Mesothelial cell of epicardium (in vitro differentiated cells): ENCODE data around the gene CACNA1H. TPM values are rescaled to one million over a fixed set of nuclear protein-coding genes. Genes with fewer than 3 reads are reported as not detected.

Experiments used
- DNase-seq, 2 experiments: peaks; one replicate each; pipeline ENCODE4 v3.0.0; 2021; ENCODE audit warnings: low spot score in 2 of 2; ENCODE audit not compliant: unreplicated experiment in 2 of 2
- H3K27ac Mint-ChIP-seq: 2 replicates; pipeline ENCODE4 v1.8.0; 2021; ENCODE audit warnings: mixed read lengths
- H3K27me3 Mint-ChIP-seq: 2 replicates; pipeline ENCODE4 v1.8.0; 2021; ENCODE audit warnings: low read depth, mixed read lengths
- H3K36me3 Mint-ChIP-seq: 2 replicates; pipeline ENCODE4 v1.8.0; 2021; ENCODE audit warnings: mixed read lengths
- H3K4me1 Mint-ChIP-seq: 2 replicates; pipeline ENCODE4 v1.8.0; 2021; ENCODE audit warnings: mixed read lengths
- H3K4me3 Mint-ChIP-seq: 2 replicates; pipeline ENCODE4 v1.8.0; 2021; ENCODE audit warnings: mild to moderate bottlenecking, moderate library complexity, mixed read lengths
- H3K9me3 Mint-ChIP-seq: 2 replicates; pipeline ENCODE4 v1.8.0; 2021; ENCODE audit warnings: mixed read lengths
- total RNA-seq: library from RNA; stranded (reverse); gene quantifications from 3 replicates; pipeline ENCODE4 v1.2.1, GENCODE V29; 2021
- TF ChIP-seq, protein P1 (sequence below): fragments of 200-600 bp; sonication (generic); IDR thresholded peaks from one replicate; pipeline ENCODE4 v1.5.0; 2021; ENCODE audit warnings: antibody characterized with exemption; ENCODE audit not compliant: unreplicated experiment

CACNA1H gene
- total RNA-seq, 1 donor from 2014 or later: 41.8 TPM

DNA sequence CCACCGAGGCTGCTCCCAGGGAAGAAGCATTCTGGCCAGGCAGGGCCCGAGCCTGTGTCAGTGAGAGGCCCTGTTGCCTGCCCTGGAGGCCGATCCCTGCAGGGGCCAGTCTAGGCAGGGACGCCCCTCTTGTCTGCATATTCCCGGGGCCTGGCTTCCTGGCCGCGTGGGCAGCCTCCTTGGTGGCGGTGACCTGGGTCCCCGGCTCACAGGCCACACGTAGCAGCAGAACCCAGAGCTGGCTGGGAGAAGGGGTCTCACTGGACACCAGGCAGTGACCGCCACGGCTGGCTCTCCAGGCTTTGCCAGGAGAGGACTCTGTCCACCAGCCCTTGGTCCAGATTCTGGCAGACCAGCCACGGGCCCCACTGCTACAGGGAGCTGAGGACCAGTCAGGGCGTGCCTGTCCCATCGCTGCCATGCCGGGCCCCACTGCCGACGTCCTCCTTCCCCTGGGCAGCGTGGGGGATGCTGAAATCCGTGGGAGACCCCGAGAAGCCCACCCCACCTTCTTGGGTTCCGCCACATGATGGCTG is 3.7 kb upstream of the CACNA1H start:
- Mint-ChIP-seq H3K27ac (no peak overlapping the region), H3K4me1 (no peaks in the 10 kb centered on the region), H3K36me3 (no peaks in the 10 kb centered on the region), H3K9me3 (peaks cover 3% of the 10 kb centered on the region), H3K4me3 (no peak overlapping the region), H3K27me3 (peaks cover 11% of the 10 kb centered on the region)
- DNase-seq: no peak
- TF ChIP-seq, protein P1, sequence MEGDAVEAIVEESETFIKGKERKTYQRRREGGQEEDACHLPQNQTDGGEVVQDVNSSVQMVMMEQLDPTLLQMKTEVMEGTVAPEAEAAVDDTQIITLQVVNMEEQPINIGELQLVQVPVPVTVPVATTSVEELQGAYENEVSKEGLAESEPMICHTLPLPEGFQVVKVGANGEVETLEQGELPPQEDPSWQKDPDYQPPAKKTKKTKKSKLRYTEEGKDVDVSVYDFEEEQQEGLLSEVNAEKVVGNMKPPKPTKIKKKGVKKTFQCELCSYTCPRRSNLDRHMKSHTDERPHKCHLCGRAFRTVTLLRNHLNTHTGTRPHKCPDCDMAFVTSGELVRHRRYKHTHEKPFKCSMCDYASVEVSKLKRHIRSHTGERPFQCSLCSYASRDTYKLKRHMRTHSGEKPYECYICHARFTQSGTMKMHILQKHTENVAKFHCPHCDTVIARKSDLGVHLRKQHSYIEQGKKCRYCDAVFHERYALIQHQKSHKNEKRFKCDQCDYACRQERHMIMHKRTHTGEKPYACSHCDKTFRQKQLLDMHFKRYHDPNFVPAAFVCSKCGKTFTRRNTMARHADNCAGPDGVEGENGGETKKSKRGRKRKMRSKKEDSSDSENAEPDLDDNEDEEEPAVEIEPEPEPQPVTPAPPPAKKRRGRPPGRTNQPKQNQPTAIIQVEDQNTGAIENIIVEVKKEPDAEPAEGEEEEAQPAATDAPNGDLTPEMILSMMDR: no peak

DNA sequence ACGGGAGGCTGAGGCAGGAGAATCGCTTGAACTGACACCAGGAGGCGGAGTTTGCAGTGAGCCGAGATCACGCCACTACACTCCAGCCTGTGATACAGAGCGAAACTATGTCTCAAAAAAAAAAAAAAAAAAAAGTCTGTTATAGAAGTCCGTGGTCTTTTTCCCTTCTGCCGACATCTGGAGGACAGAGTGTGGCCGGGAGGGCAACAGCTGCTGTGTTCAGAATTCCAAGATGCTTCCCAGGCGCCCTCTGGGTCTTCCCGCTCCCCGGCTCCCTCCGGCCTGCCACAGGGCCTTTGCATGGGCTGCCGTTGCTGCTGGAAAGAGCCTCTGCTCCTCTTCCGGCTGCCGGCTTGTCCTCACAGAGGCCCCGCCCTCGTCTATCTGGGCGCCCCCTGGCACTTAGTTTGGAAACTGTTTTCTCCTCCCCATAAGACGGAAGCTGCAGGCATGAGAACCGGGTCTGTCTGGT is 2.4 kb upstream of the CACNA1H start:
- Mint-ChIP-seq H3K36me3 (no peaks in the 10 kb centered on the region), H3K9me3 (peaks cover 3% of the 10 kb centered on the region), H3K27me3 (peaks cover 21% of the 10 kb centered on the region), H3K27ac (no peak overlapping the region), H3K4me3 (no peak overlapping the region), H3K4me1 (peaks cover 8% of the 10 kb centered on the region)
- no peak for DNase-seq
- TF ChIP-seq, protein P1: no peak

DNA sequence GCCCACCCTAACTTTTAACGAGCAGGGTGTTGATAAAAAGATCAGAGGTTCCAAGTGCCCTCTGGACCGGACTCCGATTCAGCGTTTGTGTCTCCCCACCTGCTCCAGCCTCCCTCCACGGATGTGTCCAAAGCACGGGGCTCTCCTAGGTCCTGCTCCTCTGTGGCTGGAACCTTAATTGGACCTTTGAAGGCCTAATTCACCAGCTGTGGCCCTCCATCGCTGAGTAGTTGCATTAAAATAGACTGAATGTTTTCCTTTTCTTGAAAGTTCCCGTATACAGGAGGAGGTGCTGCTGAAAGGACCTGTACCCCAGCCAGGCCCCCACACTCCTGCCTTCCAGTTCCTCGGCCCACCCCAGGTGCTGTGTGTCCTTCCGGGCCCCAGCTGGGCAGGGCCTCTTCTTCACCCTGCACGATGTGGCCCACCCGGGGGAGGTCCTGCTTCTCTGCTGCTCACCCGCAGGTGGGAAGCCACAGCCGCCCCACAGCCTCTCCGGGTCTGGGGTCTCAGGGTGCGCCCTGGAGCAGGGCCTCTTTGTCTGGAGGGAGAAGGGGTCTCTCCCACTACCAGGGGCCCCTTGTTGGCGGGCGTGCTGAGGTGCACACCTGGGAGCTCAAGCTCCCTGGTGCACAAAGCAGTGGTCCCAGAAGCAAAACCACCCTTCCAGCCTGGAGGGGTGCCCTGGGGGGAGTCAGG is 1.3 kb upstream of the CACNA1H start:
- peaks cover 14% of the 10 kb centered on the region for H3K4me1 Mint-ChIP-seq
- H3K27ac Mint-ChIP-seq: no peak overlapping the region
- peaks cover 3% of the 10 kb centered on the region for H3K9me3 Mint-ChIP-seq
- H3K27me3 Mint-ChIP-seq: peaks cover 31% of the 10 kb centered on the region
- H3K36me3 Mint-ChIP-seq: no peaks in the 10 kb centered on the region
- peak overlapping the region; percentile 24 for H3K4me3 Mint-ChIP-seq
- DNase-seq: no peak
- TF ChIP-seq, protein P1: no peak

DNA sequence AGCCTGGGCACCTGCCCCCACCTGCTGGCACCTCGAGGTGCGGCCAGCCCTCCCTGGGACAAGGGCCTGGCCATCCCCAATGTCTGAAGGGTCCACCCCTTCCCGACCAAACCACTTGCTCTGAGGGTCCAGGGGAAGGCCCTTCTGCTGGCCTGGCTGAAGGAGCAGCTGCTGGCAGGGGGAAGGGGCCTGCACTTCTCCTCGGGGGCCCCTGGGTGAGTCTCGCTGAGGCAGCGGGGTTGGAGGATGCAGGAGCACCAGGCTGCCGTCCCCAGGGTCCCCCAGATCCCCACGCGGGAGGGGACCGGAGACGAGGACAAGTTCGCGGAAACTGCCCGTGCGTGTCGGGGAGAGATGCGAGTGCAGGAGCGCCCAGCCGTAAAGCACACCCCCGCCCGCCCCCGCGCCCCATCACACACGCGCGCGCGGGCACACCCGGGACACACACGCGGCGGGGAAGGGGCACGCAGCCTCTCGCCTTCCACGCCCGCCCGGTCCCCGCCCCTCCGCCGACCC is 725 bp upstream of the CACNA1H start:
- H3K4me1 Mint-ChIP-seq: peaks cover 17% of the 10 kb centered on the region
- H3K36me3 Mint-ChIP-seq: no peaks in the 10 kb centered on the region
- peak in 1 of 2 experiments; percentile 57 for DNase-seq
- H3K27me3 Mint-ChIP-seq: peaks cover 33% of the 10 kb centered on the region
- H3K27ac Mint-ChIP-seq: no peak overlapping the region
- TF ChIP-seq, protein P1: no peak
- H3K4me3 Mint-ChIP-seq: peak overlapping the region; percentile 64
- no peaks in the 10 kb centered on the region for H3K9me3 Mint-ChIP-seq

DNA sequence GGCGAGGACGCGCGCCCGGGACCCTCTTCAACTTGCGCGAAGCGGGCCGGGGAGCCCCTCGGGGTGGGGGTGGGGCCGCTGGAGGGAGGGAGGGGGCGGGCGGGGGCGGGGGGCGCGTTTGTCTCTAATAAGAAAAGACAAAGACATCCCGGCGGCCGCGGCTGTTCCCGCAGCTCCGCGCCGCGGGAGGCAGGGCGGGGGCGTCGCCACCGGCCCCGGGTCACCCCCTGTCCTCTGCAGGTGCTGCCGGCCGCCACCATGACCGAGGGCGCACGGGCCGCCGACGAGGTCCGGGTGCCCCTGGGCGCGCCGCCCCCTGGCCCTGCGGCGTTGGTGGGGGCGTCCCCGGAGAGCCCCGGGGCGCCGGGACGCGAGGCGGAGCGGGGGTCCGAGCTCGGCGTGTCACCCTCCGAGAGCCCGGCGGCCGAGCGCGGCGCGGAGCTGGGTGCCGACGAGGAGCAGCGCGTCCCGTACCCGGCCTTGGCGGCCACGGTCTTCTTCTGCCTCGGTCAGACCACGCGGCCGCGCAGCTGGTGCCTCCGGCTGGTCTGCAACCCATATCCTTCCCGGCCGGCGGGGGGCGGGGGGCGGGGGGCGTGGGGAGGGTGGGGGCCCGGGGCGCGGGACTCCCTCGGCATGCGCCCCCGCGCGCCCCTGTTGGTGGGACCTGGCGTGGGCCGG is 714 bp downstream of the CACNA1H start:
- TF ChIP-seq, protein P1: no peak
- DNase-seq: no peak
- Mint-ChIP-seq H3K27ac (no peak overlapping the region), H3K4me3 (no peak overlapping the region), H3K4me1 (peaks cover 17% of the 10 kb centered on the region), H3K9me3 (no peaks in the 10 kb centered on the region), H3K36me3 (no peaks in the 10 kb centered on the region), H3K27me3 (peaks cover 34% of the 10 kb centered on the region)
